Activated T-cell treated with anti-CD3 and anti-CD28 coated beads, Interleukin-2, amount 50 U/mL, for 1 hour (primary cell): ENCODE results near the gene KLF9.
"Not testable (repeated sequence)": the region's sequence is repeated elsewhere in the genome, so short reads cannot be mapped to it uniquely, and the experiment has no call there.

Source experiments
- DNase-seq: peaks from one replicate; pipeline ENCODE4 v3.0.0-alpha.2; 2020

KLF9 gene

DNA sequence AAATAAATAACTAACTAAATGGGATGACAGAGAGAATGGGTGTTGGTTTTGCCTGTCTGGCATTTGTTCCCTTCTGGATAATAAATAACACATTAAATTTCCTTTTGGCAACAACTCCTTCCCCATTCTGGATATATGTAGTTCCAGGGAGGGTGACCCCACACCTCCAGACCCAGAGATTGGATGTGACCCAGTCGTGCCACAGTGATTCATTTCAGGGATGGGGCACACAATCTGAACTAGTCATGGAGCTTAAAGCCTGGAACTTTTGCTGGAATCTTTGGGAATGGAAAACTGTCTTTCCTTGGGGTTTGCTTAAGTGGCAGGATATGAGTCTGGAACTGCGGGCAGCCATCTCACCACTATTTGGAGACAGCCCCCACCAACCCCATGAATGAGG lies 11.3 kb downstream of the KLF9 start:
- no peak for DNase-seq

DNA sequence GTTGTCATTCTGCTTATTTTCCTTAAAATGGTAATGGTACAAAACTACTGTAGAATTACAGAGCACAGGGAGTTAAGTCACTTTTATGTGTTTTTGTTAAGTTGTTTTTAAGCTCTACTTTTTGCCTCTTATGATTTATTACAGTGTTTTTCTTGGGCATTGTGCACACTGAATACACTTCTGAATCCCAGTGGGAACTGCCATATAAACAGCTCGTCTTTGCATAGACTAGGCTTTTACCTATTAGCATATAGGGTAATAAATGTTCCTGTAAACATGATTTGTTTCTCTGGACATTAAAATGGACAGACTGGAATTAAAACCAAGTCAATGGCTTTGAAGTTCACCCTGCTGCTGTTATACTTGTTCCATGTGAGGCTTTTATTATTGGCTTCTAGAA lies 12.2 kb downstream of the KLF9 start:
- no peak for DNase-seq

DNA sequence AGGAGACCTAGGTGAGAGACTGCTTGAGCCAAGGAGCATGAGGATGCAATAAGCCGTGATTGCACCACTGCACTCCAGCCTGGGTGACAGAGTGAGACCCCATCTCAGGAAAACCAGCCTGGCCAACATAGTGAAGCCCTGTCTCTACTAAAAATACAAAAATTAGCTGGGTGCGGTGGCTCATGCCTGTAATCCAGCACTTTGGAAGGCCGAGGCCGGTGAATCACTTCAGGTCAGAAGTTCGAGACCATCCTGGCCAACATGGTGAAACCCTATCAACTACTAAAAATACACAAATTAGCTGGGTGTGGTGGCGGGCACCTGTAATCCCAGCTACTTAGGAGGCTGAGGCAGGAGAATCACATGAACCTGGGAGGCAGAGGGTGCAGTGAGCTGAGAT lies 13.2 kb downstream of the KLF9 start:
- not testable (repeated sequence) for DNase-seq

DNA sequence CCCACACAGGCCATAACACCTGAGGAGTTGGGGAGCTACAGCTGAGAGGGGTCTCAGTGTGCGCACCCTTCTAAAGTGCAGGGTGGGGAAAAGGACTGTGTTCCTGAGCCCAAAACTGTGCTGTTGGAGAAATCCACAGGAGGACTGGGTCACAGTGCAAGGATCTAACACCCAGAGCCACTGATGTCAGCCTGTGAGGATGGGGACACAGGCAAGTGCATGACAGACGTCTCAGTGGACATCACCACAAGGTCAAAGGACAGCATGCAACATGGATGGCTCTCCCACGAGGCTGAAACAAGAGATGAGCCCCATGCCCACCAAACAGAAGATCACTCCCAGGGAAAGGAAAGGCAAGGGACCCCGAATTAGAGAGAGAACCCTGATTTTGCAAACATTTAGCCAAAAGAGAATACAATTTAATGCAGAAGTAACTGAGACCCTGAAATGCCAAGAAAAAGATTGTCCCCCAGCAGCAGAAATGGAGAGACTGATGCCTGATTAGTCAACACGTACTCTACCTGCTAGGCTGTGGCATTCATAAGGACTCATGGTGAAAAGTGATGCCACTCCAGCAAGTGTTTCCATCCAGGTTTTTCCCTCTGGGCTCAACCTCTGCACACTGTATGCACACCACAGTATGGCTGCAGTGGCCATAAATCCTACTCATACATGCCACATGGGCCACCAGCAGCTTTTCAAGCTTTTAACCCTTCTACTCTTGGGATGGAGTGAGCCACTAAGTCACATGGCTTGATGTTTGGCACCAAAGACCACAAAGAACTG lies 14.2 kb downstream of the KLF9 start:
- DNase-seq = no peak

DNA sequence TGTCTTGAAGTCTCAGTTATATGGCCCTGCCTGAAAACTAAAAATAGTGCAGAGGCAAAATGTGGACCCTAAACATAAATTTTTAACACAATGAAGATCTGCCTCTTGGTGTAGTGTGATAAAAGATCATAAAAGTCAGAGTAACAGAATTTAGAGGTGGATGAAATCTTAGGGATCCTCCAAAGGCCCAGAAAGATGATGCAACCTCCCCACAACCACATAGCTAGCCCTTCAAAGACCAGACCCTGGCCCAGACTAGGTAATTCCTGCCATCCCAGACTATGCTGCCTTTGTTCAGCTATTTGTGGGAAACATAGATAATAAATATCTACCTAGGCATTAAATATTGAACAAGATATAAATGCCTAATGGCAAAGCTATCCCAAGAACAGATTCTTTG lies 15.3 kb downstream of the KLF9 start:
- DNase-seq = no peak

DNA sequence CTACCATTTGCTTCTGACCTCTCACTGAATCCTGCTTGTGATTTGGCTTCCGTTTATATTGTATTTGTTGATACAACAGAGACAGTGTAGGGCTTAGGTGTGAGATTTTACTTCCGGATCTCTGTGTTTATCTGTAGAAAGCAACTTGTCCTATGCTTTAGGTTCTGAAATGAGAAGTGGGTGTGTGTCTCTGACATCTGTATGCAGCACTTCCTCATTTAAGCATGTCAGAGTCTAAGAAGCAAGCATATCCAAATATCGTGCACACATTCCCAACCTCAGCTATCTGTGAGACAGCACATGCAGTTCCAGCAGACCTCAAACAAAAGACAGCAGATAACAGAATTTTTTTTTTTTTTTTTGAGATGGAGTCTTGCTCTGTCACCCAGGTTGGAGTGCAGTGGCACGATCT lies 16.3 kb downstream of the KLF9 start:
- no peak for DNase-seq

DNA sequence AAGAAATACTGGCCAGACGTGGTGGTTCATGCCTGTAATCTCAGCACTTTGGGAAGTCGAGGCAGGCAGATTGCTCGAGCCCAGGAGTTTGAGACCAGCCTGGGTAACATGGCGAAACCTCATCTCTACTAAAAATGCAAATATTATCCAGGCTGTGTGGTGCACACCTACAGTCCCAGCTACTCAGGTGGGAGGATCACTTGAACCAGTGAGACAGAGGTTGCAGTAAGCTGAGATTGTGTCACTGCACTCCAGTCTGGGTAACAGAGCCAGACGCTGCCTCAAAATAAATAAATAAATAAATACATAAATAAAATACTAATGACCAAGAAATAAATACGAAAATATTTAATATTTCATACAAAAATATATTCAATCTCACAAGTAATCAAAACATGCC lies 18.8 kb downstream of the KLF9 start:
- DNase-seq = no peak

DNA sequence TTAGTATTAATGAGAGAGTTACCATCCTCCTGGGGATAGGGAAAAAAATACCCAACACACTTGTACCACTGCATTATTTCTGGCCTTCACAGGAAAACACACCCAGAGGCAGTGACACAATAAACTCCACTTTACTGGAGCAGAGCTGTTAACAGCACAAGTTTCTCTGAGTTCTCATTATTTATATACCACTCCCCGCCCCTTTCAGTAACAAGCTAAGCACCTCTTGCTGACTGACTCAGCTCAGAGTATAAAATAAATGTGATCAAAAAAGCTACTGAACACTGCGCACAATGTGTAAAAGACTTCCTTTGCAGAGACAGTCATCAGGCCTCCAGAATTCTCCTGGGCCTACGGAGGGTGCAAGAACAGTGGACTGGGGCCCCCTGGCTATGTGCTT lies 21.6 kb downstream of the KLF9 start:
- no peak for DNase-seq

DNA sequence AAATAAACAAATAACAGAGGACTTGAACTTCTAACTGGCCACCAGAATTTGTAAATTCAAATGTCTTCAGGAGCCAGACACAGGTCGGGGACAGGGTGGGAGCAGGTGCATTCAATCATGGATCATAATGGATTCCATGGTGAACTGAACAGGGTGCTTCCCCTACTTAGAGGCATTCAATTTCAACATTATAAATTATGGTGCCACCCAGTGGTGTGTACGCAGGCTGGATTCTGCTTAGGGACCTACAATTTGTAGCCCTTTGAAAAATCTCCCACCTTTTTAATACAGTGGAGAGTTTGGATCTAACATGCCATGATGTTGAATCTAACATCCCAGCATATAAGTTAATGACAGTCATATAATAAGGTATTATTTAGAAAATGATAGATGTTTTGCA lies 22.3 kb downstream of the KLF9 start:
- no peak for DNase-seq

DNA sequence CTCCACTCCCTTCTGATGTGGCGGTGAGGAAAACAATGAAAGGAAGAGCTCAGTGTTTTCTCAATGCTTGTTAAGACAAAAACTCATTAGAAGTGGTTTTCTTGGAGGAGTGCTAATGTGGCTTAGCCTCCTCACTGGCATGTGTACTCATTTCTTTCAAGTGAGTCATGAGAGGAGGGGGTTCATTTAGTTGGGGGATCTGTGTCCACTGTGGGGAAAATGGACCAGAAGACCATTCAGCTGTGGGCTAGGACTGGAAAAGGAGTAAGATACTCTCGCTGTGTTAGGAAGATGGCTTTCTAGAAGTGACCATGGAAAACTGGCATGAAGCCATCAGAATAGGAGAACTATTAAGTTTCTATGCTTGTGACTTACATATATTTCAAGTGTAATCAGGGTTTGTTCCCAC lies 23.5 kb downstream of the KLF9 start:
- no peak for DNase-seq

DNA sequence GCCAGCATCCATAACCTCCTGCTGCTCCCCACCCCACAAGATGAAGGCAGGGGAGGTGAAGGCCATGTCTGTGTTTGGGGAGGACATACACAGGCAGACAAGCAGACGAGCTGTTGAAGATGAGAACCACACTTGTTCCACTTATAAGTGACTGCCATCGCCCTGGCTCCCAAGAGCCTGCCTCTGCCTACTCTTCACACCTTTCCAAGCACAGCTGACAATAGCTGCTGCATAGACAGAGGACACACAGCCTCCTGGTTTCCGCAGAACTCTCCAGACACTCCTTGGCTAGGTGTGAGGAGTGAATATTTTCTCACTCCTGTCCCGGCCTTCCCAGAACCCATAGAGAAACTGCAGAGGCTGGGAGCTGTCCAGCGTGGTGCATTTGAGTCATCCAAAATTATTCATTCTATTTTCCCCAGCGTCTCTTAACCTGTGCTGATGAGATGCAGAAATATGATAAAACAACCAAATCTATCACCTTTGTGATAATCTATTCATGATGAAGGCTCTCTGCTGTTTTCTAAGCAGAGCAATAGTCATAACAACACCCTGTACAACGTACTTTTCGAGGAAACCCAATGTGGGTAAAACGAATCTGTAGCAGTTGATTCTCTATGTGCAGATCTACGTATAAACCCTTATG lies 24.7 kb downstream of the KLF9 start:
- DNase-seq = no peak

DNA sequence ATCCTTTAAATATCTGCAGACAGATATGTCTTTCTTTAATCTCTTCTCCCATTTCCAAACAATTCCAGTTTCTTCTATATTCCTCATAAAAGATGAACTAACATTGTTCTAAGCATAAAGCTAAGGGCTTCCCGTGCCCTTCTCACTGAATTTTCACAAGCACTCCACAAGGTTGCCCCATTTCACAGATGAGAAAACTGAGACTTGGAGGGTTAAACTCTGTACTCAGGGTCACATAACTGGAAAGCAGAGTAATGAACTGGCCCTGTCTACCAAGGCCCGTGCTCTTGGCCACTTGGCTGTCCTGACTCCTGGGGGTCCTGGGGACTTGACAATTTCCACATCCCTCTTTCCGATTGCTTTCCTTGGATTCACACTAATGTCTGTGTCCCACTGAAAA lies 25.3 kb downstream of the KLF9 start:
- DNase-seq = no peak

DNA sequence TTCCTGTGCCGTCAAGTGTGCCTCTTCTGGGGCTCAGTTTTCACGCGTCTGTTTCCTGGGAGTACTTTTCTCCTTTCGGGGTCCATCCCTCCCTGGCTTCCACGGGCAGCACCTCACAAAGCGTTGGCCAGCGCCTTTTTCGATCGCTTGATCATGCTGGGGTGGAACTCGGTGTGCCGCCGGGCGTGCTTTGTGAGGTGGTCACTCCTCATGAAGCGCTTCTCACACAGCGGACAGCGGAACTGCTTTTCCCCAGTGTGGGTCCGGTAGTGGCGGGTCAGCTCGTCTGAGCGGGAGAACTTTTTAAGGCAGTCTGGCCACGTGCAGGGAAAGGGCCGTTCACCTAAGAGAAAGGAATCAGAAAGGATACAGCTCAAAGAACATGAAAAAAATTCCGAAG lies 26.8 kb downstream of the KLF9 start:
- no peak for DNase-seq

DNA sequence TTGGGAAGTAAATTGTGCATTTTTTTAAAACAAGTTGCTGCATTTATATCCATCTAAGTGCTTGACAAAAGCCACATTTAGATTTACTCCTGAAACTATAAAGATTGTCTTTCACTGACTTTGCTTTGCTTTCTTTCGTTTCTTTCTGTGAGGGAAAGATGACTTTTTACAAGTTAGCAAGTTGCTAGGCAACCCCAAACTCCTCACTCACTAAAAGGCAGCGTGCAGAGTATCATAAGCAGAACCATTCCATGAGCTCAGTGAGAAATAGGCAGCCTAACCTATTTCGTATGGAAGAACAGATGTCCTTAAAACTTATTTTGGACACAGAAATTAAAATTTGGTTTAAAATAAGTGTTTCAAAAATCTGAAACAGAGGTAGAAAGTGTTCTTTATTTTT lies 29.0 kb downstream of the KLF9 start:
- no peak for DNase-seq

DNA sequence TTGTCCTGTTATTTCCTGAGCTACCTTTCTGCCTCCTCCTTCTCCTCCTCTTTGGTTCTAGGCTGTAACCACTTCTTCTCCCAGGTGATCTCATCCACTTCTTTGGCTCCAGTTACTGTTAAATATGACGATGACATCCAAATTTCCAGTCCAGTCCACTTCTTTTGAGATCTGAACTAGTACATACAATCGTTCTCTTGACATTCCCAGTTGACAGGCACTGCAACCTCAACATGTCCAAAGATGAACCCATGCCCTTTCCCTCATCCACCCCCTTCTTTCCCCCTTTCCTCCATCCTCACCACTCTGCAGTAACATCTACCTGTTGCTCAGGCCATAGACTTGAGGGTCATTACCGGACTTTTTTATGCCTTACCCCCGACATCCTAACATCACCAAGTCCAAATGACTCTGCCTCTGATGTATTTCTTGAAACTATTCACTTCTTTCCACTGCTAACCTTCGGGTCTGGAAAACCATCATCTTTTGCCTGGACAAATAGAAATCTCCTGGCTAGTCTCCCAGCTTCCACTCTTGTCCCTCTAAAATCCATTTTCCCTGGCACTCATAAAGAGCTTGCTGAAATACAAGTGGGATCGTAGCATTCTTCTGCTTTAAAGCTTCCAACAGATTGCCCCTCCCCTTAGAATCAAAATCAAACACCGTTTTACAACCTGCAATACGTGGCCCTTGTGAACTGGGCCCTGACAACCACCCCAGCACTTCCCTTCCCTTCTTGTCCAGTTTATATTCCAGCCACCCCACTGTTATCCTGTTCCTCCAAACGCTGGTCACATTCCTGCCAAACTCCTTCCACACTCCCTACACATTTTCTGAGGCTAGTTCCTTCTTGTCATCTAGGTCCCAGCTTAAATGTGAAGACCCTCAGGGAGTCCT lies 31.5 kb downstream of the KLF9 start:
- no peak for DNase-seq

DNA sequence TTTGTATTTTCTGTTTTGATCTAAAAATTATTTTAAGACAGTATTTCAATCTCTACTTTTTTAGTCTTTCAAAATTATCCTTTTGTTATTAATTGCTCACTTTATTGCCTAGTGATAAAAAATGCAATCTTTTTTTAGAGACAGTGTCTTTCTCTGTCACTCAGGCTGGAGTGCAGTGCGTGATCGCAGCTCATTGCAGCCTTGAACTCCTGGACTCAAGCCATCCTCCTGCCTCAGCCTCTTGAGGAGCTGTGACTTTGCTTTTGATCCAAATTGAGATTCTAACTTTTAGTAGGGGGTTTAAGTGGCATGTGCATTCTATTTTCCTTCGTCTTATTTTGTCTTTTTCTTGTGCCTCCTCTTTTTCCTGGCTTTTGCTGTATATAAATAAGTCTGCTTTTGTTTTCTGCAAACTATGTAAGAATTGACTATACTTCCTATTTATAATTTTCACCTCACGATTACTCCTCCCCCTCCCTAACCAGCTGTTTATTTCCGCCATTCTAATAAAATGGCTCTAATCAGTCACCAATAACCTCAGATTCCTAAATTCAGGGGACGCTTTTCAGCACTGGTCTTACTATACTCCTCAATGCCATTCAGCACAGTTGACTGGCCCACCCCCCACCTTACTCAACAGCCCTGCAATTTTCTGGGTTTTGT lies 32.3 kb downstream of the KLF9 start:
- no peak for DNase-seq

DNA sequence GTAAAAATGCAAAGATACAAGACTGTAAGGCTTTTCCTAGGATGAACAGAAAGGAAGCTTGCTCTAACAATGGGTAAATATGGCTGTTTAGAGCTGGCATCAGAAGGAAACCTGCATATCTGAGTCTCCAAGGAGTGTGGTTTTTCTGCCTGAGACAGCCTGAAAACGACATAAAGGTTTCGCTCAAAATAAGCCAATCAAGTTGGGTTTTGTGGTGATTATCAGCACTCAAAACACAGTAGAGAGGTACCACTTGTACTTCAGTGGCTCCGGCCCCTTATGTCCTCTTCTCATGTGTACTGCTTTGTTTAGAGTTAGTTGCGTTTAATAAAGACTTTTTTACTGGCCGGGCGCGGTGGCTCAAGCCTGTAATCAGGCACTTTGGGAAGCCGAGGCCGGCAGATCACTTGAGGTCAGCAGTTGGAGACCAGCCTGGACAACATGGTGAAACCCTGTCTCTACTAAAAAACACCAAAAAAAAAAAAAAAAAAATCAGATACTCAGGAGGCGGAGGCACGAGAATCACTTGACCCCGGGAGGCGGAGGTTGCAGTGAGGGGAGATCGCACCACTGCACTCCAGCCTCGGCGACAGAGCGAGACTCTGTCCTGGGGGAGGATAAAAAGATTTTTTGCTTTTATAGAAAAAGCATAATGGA lies 39.4 kb downstream of the KLF9 start:
- no peak for DNase-seq

DNA sequence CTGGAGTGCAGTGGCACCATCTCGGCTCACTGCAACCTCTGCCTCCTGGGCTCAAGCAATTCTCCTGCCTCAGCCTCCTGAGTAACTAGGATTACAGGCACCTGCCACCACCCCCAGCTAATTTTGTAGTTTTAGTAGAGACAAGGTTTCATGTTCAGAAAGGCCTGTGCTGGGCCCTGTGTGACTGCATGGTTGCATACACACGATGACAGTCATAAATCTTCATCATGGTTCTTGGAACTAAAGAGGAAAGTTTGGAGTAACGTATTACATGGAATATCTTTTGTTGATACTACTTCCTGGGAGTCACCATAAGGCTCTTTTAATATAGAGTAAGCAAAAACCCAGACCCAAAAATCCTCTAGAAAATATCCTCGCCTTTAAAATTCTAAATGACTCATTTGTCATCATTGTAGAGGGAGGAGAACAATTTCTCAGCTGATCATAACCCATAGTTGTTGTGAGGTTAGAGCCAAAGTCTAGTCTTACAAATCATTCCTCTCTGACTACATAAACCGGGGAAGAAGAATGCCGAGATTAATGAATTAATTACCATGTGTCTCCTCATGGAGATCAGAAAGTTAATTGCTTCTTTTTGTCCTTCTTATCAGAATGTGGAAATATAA lies 47.0 kb downstream of the KLF9 start:
- no peak for DNase-seq

DNA sequence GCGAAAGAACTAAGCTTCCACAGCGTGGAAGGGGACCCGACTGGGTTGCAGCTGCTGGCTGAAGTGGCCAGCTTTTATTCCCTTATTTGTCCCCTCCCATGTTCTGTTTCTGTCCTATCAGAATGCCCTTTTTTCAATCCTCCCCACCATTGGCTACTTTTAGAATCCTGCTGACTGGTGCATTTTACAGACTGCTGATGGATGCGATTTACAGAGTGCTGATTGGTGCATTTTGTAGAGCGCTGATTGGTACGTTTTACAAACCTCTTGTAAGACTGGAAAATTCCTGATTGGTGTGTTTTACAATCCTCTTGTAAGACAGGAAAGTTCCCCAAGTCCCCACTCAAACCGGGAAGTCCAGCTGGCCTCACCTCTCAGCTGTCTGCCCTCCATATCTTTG lies 50.7 kb downstream of the KLF9 start:
- no peak for DNase-seq

DNA sequence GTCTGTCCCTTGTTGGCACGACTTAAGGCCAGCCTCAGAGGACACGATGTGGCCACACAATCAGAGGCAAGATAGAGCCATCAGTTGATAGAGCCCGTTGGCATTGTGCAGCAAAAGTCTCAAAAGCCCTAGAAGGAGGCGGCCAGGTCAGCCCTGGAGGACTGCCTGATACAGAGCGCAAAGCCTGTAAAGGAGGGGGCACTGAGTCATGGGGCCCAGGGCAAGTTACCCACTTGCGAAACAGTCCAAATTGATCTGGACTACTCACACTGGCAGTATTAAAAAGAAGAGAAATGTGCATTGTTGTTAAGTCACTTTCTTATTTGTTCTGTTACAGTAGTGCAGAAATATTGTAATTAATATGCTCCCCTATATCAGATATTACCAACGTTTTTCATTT lies 51.5 kb downstream of the KLF9 start:
- DNase-seq = no peak

DNA sequence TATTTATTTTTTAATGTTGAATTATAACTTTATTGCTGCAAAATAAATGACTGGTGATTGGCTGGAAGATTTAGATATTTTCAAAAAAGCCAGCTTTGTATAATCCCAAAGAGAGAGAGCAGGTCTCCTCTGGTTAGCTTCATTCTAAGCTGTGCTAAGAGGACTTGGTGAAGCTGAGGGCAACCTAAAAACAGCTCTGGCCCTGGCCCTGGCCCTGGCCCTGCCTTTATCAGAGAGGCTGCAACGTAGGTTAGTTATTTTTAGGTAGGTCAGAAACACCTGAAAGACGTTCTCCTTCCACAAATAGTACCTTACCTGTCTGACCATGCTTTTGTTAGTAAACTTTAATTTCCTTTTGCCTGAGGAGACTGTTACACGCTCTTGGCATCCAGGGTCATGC lies 58.7 kb downstream of the KLF9 start:
- DNase-seq = no peak

DNA sequence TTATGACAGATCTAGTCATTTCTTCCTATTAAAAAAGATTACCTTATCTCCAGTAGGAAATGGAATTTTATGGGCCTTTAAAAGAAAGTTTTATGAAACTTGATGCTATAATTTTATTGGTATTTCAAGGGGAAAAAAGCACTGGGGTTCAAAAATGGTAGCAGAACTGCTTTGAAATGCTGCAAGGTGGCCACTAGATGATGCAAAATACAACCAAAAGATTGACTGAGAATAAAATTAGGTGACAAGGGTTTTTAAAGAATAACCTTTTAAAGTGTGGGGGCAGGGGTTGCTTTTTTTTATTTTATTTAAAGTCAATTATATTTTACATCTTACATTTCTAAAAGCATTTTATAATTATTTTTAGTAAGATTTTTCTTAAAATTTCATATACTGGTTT lies 61.7 kb downstream of the KLF9 start:
- no peak for DNase-seq
